Activated CD8-positive, alpha-beta T cell treated with anti-CD3 and anti-CD28 coated beads for 36 hours (primary cell): Measurements from ENCODE around the gene TRIM41. TPM values are rescaled to one million over a fixed set of nuclear protein-coding genes. Genes with fewer than 3 reads are reported as not detected.

Experiments
- ATAC-seq: fragments of 200-7000 bp; cut with Tn5 transposase; one replicate; pipeline ENCODE4 v1.10.0; 2021; ENCODE audit warnings: mild to moderate bottlenecking, moderate library complexity
- CTCF ChIA-PET: fragments of 350-600 bp; sonication (Branson Sonifier 250); formaldehyde crosslinking; loops from one replicate; lab custom pipeline; 2021; ENCODE audit warnings: antibody characterized with exemption; lab: Charles Lee
- POLR2A ChIA-PET: fragments of 350-600 bp; sonication (Branson Sonifier 250); formaldehyde crosslinking; loops from one replicate; lab custom pipeline; 2021; ENCODE audit warnings: antibody characterized with exemption; lab: Charles Lee
- DNase-seq: peaks from one replicate; pipeline ENCODE4 v3.0.0-alpha.2; 2020
- H3K27ac Mint-ChIP-seq: one replicate; pipeline ENCODE4 v1.8.0; 2021; ENCODE audit warnings: mild to moderate bottlenecking, mixed read lengths
- H3K27me3 Mint-ChIP-seq: one replicate; pipeline ENCODE4 v1.8.0; 2021; ENCODE audit warnings: mixed read lengths
- H3K36me3 Mint-ChIP-seq: one replicate; pipeline ENCODE4 v1.8.0; 2021; ENCODE audit warnings: low read depth, mixed read lengths
- H3K4me1 Mint-ChIP-seq: one replicate; pipeline ENCODE4 v1.8.0; 2021; ENCODE audit warnings: low read depth, mixed read lengths
- H3K4me3 Mint-ChIP-seq: one replicate; pipeline ENCODE4 v1.8.0; 2021; ENCODE audit warnings: mild to moderate bottlenecking, moderate library complexity, mixed read lengths
- H3K9me3 Mint-ChIP-seq: one replicate; pipeline ENCODE4 v1.8.0; 2021; ENCODE audit warnings: mixed read lengths
- intact Hi-C: fragments of 100-400 bp; cut with micrococcal nuclease; formaldehyde crosslinking; loops from one replicate; pipeline ENCODE4 v1.10.0; 2022
- total RNA-seq, 2 experiments: library from RNA; stranded (reverse); gene quantifications; one replicate each; pipeline ENCODE4 v1.2.3, GENCODE V29; 2021
- TF ChIP-seq, protein P1 (sequence below): fragments of 200-600 bp; IDR thresholded peaks from one replicate; pipeline ENCODE4 v1.8.0; 2022; ENCODE audit warnings: antibody characterized with exemption, mild to moderate bottlenecking

Gene TRIM41
- total RNA-seq, 2 experiments from 2014 or later: 30.6 to 31.5 TPM

DNA sequence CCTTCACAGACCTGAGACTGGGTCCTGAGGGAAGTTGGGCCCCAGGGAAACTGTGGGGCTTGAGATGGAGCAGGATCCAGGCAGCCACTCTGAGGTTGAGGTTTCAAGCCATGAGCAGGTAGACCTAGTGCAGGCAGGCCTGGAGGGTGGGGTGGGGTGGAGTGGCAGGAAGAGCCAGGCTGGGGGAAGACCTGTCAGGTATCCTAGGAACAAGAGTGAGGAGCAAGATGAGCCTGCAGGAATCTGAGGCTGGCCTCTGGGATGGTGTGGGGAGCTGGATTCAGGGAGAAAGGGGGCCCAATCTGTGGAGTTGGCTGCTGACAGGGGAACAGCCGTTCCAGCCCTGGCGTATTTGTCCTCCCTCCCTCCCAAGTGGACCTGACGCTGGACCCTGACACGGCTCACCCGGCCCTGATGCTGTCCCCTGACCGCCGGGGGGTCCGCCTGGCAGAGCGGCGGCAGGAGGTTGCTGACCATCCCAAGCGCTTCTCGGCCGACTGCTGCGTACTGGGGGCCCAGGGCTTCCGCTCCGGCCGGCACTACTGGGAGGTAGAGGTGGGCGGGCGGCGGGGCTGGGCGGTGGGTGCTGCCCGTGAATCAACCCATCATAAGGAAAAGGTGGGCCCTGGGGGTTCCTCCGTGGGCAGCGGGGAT, 10.8 kb downstream of the TRIM41 start:
- POLR2A ChIA-PET: interaction anchor here (0.8 to 35.9 kb wide), 5 partner anchors 1 to 43 kb away, joined by 3 to 746 read pairs (median 14); partner anchors contain the start of genes RACK1, TRIM41 and TRIM52
- CTCF ChIA-PET: no interaction called here
- peaks cover 62% of the 10 kb centered on the region for H3K36me3 Mint-ChIP-seq
- TF ChIP-seq, protein P1, sequence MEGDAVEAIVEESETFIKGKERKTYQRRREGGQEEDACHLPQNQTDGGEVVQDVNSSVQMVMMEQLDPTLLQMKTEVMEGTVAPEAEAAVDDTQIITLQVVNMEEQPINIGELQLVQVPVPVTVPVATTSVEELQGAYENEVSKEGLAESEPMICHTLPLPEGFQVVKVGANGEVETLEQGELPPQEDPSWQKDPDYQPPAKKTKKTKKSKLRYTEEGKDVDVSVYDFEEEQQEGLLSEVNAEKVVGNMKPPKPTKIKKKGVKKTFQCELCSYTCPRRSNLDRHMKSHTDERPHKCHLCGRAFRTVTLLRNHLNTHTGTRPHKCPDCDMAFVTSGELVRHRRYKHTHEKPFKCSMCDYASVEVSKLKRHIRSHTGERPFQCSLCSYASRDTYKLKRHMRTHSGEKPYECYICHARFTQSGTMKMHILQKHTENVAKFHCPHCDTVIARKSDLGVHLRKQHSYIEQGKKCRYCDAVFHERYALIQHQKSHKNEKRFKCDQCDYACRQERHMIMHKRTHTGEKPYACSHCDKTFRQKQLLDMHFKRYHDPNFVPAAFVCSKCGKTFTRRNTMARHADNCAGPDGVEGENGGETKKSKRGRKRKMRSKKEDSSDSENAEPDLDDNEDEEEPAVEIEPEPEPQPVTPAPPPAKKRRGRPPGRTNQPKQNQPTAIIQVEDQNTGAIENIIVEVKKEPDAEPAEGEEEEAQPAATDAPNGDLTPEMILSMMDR: no peak
- peaks cover 33% of the 10 kb centered on the region for H3K4me1 Mint-ChIP-seq
- no peaks in the 10 kb centered on the region for H3K27me3 Mint-ChIP-seq
- no peak for ATAC-seq
- no peak overlapping the region for H3K4me3 Mint-ChIP-seq
- no peak for DNase-seq
- H3K27ac Mint-ChIP-seq: peak overlapping the region; percentile 31
- H3K9me3 Mint-ChIP-seq: no peaks in the 10 kb centered on the region
- intact Hi-C loops: no loop called here

DNA sequence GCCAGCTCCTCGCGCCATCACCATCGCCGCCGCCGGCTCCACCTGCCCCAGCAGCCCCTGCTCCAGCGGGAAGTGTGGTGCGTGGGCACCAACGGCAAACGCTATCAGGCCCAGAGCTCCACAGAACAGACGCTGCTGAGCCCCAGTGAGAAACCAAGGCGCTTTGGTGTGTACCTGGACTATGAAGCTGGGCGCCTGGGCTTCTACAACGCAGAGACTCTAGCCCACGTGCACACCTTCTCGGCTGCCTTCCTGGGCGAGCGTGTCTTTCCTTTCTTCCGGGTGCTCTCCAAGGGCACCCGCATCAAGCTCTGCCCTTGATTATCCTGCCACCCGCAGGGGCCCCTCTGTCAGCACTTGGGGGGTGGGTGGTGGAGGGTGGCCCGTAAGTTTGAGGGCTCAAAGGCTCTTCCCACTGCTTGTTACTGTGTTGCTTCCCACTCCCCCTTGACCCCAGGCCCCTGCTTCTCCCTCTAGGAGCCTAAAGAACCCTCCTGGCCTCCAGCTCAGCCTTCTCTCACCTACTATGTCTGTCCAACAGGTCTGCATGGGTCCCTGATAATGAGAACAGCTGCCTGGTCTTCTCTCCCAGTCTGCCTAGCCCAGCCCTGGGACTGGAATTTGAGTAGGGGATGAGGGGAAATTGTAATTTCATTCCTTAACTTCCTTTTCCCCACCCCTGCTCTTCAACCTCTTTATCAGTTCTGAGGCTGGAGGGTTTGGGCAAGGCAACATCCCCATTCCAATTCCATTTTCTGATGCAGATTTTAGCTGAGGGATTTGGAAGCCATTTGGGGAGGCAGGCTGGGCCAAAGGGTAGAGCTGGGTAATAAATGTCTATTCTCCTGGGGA, 11.6 kb downstream of the TRIM41 start:
- ChIA-PET POLR2A (interaction anchor here (0.8 to 35.9 kb wide), 9 partner anchors 2 to 45 kb away, joined by 3 to 746 read pairs (median 3); partner anchors contain the start of genes RACK1, TRIM41 and TRIM52), CTCF (no interaction called here)
- no peaks in the 10 kb centered on the region for H3K9me3 Mint-ChIP-seq
- TF ChIP-seq, protein P1: no peak
- peaks cover 32% of the 10 kb centered on the region for H3K4me1 Mint-ChIP-seq
- intact Hi-C loops: no loop called here
- DNase-seq (no peak), ATAC-seq (peak; percentile 13)
- H3K4me3 Mint-ChIP-seq: no peak overlapping the region
- peak overlapping the region; percentile 68 for H3K27ac Mint-ChIP-seq
- peaks cover 63% of the 10 kb centered on the region for H3K36me3 Mint-ChIP-seq
- H3K27me3 Mint-ChIP-seq: no peaks in the 10 kb centered on the region

DNA sequence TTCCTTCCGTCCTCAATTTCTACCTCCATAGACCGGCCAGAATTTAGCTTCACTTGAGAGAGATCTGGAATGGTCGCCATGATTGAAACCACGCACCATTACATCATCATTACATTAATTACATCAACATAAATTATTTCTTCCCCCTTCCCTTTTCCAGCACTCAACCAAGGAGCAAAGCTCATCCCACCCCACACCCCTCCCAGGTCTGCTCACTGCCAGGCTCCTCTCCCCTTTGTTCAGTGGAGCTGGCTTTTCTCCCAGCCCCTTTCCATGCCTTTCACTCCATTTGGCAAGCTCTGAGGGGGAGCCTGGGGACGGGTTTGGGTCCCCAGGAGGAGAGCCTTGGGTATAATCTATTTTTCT, 12.2 kb downstream of the TRIM41 start:
- POLR2A ChIA-PET: interaction anchor here (0.8 to 35.9 kb wide), 9 partner anchors 2 to 51 kb away, joined by 3 to 746 read pairs (median 4); partner anchors contain the start of genes RACK1, TRIM41 and TRIM52
- Mint-ChIP-seq H3K27me3 (no peaks in the 10 kb centered on the region), H3K4me3 (no peak overlapping the region)

DNA sequence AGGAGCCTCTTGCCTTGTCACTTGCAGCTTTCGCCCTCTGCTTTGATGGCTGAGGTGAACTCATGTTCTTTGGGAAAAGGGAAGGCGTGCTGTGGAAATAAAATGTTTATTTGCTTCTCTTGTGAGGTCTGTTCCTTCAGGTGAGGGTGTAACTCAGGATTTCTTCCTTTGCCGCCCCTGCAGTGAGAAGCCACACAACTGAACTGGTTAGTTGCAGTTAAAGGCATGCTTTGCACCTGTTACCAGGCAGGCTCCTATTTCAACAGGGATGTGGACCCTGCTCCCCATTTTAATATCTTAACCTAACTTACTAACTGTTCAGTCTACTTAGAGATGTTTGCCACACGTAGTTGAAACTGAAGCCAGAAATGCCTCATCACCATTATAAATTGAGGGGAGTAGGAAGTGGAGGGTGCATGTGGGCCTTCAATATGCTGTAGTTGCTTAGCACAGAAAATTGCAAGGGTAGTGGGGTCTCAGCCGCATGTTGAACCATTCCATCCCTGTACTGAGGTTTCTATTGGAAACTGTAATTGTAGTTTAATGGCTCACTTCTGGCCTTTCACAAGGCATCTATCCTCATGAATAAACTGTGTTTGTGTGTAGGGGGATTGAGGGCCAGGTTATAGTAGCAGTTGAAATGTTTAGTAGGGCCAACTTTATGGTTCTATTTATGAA, 12.7 kb downstream of the TRIM41 start:
- POLR2A ChIA-PET: interaction anchor here (0.7 to 35.9 kb wide), 9 partner anchors 3 to 85 kb away, joined by 3 to 746 read pairs (median 4); partner anchors contain the start of genes RACK1, TRIM41 and TRIM52
- no peaks in the 10 kb centered on the region for H3K27me3 Mint-ChIP-seq
- intact Hi-C loops: no loop called here
- CTCF ChIA-PET: no interaction called here
- H3K9me3 Mint-ChIP-seq: no peaks in the 10 kb centered on the region
- TF ChIP-seq, protein P1: no peak
- H3K4me3 Mint-ChIP-seq: no peak overlapping the region
- DNase-seq (no peak), ATAC-seq (peak; percentile 12)
- peaks cover 66% of the 10 kb centered on the region for H3K36me3 Mint-ChIP-seq
- H3K27ac Mint-ChIP-seq: peak overlapping the region; percentile 68
- H3K4me1 Mint-ChIP-seq: peaks cover 31% of the 10 kb centered on the region

More for the DNA sequence above, 12.2 kb downstream of the TRIM41 start:
- intact Hi-C loops: no loop called here
- H3K9me3 Mint-ChIP-seq: no peaks in the 10 kb centered on the region
- H3K36me3 Mint-ChIP-seq: peaks cover 65% of the 10 kb centered on the region
- no peak for DNase-seq
- H3K27ac Mint-ChIP-seq: peak overlapping the region; percentile 68
- peak; percentile 6 for ATAC-seq
- peaks cover 28% of the 10 kb centered on the region for H3K4me1 Mint-ChIP-seq
- TF ChIP-seq, protein P1: no peak
- CTCF ChIA-PET: no interaction called here
